GM18861 (cell line): ENCODE measurements around the gene EXTL1.
"Not testable (repeated sequence)": the region's sequence is repeated elsewhere in the genome, so short reads cannot be mapped to it uniquely, and the experiment has no call there.

Experiments
- ATAC-seq: cut with Tn5 transposase; IDR thresholded peaks from one replicate; pipeline ENCODE4 v1.9.1; 2021; ENCODE audit not compliant: unreplicated experiment

Gene EXTL1, protein sequence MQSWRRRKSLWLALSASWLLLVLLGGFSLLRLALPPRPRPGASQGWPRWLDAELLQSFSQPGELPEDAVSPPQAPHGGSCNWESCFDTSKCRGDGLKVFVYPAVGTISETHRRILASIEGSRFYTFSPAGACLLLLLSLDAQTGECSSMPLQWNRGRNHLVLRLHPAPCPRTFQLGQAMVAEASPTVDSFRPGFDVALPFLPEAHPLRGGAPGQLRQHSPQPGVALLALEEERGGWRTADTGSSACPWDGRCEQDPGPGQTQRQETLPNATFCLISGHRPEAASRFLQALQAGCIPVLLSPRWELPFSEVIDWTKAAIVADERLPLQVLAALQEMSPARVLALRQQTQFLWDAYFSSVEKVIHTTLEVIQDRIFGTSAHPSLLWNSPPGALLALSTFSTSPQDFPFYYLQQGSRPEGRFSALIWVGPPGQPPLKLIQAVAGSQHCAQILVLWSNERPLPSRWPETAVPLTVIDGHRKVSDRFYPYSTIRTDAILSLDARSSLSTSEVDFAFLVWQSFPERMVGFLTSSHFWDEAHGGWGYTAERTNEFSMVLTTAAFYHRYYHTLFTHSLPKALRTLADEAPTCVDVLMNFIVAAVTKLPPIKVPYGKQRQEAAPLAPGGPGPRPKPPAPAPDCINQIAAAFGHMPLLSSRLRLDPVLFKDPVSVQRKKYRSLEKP

GRCh38 chr1:26021647-26022403, at the start of gene EXTL1:
Gene EXTL1 (plus strand): TSS chr1:26021775. CDS start chr1:26022647, 872 bp downstream.
- no peak for ATAC-seq

GRCh38 chr1:25971811-25972180, 49.8 kb upstream of the EXTL1 start:
- no peak for ATAC-seq

- no peak for ATAC-seq
Observed at GRCh38 chr1:25973610-25974321, 47.8 kb upstream of the EXTL1 start.

DNA sequence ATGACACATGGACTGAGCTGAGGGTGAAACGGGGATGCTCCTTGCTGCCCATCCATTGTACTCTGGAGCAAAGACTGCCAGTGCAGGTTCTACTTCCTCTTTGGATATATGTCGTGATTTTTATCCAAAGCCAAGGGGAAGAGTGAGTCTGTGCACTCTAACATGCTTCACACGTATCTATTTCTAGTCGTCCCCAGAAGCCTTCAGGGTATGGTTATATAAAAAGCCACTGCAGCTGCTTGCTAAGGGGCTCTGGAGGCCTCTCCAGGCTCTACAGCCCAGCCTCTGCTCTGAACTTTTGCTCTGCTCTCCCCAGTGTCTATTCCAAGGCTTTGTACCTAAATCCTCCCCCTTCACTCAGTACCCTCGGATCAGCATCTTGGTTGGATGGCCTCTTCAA, 43.8 kb upstream of the EXTL1 start:
- ATAC-seq = no peak

- ATAC-seq = no peak
Observed at GRCh38 chr1:25978403-25978802, 43.2 kb upstream of the EXTL1 start.

GRCh38 chr1:25979210-25979609, 42.4 kb upstream of the EXTL1 start:
- no peak for ATAC-seq

GRCh38 chr1:25985171-25985570, 36.4 kb upstream of the EXTL1 start:
- no peak for ATAC-seq

- no peak for ATAC-seq
Observed at GRCh38 chr1:25985670-25986069, 35.9 kb upstream of the EXTL1 start.

DNA sequence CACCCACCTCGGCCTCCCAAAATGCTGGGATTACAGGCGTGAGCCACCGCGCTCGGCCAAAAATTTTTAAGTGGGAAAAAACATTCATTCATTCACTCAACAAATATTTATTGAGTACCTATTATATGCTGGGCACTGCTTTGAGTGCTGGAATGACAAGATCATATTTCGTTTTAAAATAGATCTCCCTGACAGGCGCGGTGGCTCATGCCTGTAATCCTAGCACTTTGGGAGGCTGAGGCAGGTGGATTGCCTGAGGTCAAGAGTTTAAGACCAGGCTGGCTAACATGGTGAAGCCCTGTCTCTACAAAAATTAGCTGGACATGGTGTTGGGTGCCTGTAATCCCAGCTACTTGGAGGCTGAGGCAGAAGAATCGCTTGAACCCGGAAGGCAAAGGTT, 34.8 kb upstream of the EXTL1 start:
- ATAC-seq = not testable (repeated sequence)

- no peak for ATAC-seq
Observed at GRCh38 chr1:25987951-25988350, 33.6 kb upstream of the EXTL1 start.

GRCh38 chr1:25989440-25990234, 31.9 kb upstream of the EXTL1 start:
- ATAC-seq = no peak

DNA sequence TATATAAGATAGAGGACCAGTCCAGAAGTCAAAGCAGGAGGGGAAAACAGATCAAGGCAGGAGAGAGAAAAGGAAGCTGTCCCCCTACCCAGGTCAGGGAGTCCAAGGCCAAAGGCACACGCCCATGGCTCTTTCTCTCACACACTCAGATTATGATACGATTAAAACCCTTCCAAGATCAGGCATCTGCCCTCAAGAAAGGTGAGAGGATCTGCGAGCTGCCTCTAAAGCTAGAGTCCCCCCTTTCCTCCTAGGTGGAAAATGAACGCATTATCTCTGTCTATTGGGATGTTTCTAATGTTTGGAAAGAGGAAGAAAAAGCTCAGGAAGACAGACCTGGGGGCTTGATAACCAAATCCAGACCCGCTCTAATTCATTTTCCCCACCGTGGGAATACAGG, 31.3 kb upstream of the EXTL1 start:
- no peak for ATAC-seq

DNA sequence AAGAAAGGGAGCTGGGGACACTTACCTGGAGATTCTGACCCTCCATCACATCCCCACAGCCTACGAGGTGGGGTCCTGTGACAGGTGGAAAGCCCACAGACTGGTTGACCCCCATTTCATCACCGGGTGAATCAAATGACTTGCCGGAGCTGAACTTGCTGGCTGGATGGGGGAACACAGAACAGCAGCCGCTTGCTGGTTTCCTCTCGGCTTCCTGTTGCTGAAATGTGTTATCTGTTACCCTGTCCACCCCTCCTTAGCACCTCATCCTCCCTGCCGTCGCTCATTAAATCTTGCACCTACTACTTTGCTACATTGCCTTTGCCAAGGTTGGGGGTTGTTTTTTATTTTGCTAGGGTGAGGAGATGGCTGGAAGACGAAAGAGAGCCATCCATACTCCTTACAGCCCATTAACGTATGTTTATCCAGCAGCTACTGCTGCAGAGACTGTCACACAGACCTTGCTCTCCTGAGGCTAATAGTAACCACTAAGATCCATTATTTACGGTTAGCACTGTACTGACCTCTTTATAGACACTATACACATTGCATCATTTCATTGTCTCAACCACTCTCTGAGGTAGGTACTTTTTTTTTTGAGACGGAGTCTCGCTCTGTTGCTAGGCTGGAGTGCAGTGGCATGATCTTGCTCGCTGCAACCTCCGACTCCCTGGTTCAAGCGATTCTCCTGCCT, 30.7 kb upstream of the EXTL1 start:
- no peak for ATAC-seq

DNA sequence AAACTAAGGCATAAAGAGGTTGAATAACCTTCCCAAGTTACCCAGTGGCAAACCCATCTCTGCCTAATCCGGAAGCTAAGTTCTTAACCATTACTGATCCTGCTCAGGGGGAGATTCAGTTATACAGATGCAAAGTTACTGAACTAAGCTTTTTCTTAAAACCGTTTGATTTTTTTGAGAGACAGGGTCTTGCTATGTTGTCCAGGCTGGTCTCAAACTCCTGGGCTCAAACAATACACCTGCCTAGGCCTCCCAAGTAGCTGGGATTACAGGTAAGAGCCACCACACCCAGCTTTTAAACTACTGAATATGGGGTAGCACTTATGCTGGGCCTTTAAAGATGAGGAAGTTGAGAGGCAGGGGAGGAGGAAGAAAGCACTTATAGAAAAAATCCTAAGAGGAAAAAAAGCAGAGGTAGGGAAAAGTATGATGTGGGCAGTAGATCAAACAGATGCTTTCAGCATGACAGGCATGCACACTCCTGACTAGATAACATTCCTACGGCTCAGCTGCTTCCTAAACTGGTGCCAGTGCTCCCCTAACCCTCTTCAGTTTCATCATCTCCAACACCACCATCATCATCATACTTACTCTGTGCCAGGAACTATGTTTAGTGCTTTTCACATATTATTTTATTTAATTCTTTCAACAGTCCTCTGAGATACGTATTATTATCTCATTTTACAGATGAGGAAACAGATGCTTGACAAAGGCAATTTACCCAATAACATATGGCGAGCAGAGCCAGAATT, 29.5 kb upstream of the EXTL1 start:
- ATAC-seq = no peak

GRCh38 chr1:25992689-25993171, 28.8 kb upstream of the EXTL1 start:
- no peak for ATAC-seq

DNA sequence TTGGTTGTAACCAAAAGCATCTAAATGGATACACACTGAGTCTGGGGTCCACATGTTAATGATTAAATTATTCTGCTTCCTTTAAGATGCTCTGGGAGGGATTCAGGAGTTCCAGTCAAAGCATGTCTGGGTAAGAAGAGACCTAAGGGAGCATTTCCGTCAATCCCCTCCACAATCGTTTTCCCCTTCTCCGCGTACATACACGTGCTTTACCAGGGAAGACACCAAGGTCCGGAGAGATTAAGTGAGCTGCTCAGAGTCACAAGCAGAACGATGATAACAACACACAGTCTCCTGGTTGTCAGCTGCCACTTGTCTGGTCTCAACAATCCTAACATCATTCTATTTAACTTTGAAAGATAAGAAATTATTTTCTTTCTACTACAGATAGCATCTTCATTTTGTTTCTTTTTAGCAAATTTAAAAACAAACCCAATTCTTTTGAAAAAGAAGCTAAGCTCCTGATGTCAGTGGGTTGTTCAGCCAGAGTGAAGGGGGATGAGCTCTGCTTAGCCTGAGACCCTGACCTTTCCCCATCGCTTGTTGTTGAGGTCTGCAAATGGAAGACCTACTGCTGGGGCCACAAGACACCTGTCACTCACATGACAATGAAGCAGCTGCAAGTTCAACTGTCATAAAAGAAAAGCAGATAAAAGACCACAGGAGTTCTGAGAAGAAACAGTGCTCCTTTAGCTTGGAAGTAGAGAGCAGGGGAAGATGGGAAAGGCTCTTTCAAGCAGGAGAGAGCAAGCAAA, 28.2 kb upstream of the EXTL1 start:
- ATAC-seq = no peak

DNA sequence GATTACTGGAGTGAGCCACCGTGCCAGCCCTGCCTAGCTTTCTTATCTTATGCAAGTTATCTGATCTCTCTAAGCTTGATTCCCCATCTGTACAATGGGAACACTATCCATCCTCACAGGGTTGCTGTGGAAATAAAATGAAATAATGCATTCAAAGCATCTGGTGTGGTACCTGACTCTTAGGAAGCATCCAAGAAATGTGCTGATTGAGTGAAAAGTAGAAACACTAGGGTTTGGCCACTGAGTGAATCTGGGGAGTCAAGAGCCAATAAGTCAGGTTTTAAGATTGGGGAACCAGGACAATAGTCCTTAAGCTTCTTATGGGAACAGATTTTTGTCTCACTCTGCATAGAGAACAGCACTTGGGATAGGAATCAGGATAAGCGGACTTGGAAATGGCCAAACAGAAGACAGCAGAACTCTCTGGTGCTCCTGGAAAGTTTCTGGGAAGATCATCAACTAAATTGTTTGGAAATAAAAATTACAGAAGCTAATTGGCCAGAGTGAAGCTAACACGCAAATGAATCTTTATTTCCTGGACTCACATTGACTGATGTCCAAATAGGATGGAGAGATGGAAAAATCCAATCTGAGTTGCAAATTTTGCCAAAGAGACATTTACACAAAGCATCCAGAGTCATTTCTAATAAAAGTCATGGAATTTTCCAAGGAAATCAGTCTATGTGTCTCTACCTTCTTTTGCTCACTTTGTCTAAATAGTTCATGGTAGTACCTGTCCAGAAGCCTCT, 27.0 kb upstream of the EXTL1 start:
- no peak for ATAC-seq
